GM12891 (cell line): ENCODE data around the gene NRG2.

Experiments
- PAX5 ChIP-seq: IDR thresholded peaks from 2 replicates; pipeline ENCODE4 v1.6.1; 2011; ENCODE audit warnings: low read length, moderate library complexity, mild to moderate bottlenecking; ENCODE audit not compliant: insufficient read depth, severe bottlenecking
- POLR2A ChIP-seq: IDR thresholded peaks from 2 replicates; pipeline ENCODE4 v1.6.1; 2011; ENCODE audit warnings: low read depth, low read length, control low read depth
- TAF1 ChIP-seq: IDR thresholded peaks from 2 replicates; pipeline ENCODE4 v1.6.1; 2011; ENCODE audit warnings: low read depth, low read length, control low read depth

- TF ChIP-seq POLR2A: no peak
- TF ChIP-seq PAX5: no peak
- no peak for TF ChIP-seq TAF1
Measured at GRCh38 chr5:139863855-139864558, 179.1 kb downstream of the NRG2 start.
